HG03457 (cell line): ENCODE data around the gene PTPRT.

Source experiments
- ATAC-seq: cut with Tn5 transposase; IDR thresholded peaks from one replicate; pipeline ENCODE4 v1.9.1; 2021; ENCODE audit warnings: moderate number of reproducible peaks; ENCODE audit not compliant: unreplicated experiment

Gene PTPRT

DNA sequence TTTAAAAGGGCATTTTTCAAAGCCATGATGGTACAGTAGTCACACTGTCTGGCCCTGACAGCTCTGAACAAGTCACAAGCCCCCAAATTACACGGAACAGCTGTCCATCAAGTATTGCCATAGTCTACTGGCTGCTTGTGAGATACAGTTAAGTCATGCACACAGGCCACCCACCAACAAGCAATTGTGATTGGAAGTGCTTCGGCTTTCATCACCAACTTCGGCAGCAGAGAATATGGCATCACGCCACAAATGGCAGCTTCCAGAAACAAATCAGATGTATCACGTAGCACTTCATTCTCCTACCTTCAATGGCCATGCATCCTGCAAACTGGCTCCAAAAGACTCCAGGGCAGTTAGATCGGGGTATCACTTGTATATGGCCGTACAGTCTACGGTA lies 160.5 kb downstream of the PTPRT start:
- ATAC-seq, result no peak

DNA sequence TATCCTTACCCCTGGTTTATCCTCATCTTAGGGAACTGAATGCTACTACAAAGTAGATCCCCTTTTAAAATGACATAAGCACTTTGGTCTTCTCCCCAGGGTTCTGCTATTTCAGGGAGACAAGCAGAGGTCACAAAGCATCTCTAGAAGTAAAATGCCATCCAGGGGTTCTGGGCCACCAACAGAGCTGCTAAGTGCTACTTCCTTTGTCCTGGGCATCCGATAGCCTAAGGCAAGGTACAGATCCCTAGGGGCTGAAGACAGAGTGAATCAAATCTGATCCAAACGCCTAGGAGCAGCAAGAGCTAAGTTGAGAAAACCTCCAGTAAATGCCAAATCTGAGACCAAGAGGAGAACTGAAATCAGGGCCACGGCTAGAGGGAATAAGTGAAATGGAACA lies 161.2 kb downstream of the PTPRT start:
- no peak for ATAC-seq

DNA sequence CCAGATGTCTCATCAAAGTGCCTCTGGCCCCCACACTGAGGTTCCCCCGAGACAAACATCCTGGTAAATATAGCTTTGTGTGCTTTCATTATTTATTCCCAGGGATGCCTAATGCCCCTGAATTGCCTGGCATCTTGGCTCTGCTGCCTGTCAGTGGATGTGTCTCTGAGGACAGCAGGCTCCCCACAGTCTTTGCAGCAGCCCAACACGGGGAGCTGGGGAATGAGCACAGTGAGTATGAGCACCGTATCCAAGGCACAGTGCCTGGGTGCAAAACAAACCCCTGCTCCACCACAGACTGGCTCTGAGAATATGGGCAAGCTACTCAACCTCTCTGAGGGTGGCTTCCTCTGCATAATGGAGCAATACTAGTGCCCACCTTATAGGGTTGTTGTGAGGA lies 165.9 kb downstream of the PTPRT start:
- ATAC-seq, result no peak

DNA sequence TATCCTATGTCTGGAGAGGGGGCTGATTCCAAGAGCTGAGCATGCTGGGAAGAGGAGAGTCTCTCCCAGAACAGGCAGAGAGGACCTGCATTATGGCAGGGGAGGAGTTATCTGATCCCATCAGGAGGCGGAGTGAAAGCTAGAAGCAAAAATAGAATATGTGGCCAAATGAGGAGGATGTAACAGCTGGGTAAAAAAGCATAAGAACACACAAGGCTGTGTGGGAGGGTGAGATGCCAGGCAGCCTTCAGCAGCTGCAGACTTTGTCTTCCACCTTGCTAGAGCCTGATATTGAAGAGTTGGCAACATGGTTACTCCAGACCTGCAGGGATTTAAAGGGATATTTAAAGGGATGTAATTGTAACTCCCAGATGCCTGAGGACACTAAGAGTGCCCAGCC lies 167.1 kb downstream of the PTPRT start:
- no peak for ATAC-seq

DNA sequence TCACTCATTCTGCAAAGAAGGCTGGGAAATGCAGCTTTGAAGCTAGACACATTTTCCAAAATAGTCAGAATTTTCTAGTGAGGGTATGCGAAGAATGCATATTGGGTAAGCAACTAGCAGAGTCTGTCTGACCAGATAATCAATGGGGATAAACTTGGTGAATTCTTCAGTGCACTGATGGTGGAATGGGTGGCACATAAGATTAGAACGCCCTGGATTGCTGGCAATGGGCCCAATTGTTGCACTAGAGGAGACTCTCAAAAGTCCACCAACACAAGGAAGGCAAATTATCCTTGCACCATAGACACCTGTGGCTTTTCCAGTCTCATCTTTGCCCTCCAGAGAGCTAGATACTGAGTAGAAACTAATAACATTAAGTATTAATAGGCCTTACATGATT lies 167.6 kb downstream of the PTPRT start:
- ATAC-seq, result no peak

- ATAC-seq, result no peak
Measured at GRCh38 chr20:43017241-43018030, 172.3 kb downstream of the PTPRT start.

DNA sequence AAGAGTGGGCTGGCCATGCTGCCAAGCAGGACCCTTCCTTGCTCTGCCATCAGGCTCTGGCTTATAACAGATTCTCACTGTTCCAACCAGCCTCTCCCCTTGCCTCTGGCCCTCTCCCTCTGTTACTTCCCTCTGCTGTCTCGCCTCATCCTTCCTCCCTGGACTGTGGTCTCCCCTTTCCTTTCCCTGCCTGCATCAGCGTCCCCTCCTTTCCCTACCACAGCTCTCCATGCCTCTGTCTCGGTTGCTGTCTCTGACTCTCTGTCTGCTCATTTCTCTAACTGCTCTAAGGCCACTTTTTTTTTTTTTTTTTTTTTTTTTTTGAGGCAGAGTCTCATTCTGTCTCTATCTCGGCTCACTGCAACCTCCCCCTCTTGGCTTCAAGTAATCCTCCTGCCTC lies 173.4 kb downstream of the PTPRT start:
- ATAC-seq, result no peak

DNA sequence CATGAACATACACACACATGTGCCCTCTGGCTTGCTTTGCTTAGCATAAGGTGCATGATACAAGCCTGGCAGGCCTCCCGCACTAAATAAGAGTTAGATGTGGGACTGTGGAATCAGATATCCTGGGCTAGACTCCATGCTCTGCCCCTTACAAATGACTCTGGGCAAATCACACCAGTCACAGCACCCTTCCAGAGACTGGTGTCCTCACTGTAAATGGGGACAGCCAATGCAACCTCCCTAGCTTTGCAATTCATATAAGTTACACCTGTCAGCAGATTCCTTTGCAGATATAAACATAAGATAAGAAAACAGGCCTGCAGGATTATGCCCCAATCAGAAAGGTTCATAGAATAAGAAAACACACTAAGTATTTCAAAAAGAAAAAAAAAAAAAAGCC lies 174.1 kb downstream of the PTPRT start:
- ATAC-seq, result no peak

DNA sequence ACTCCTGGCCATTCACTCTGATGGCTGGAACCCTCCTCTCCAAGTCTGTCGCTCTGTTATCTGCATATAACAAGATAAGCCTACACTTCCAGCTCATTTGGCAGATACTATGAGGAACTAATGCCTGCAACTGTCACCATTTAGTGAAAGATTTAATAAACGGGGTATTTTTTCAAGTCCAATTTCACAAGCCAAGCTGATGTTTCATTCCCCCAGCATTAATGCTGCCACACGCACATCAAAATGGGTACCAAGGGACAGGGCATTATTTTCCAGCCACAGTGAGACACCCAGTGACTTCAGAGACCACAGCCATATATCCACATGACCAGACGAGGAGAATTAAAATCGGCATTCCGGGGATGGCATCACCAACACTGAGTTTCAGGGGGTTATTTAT lies 175.5 kb downstream of the PTPRT start:
- ATAC-seq, result no peak

- no peak for ATAC-seq
Measured at GRCh38 chr20:43011491-43011890, 178.2 kb downstream of the PTPRT start.

- no peak for ATAC-seq
Measured at GRCh38 chr20:43009532-43009931, 180.2 kb downstream of the PTPRT start.

DNA sequence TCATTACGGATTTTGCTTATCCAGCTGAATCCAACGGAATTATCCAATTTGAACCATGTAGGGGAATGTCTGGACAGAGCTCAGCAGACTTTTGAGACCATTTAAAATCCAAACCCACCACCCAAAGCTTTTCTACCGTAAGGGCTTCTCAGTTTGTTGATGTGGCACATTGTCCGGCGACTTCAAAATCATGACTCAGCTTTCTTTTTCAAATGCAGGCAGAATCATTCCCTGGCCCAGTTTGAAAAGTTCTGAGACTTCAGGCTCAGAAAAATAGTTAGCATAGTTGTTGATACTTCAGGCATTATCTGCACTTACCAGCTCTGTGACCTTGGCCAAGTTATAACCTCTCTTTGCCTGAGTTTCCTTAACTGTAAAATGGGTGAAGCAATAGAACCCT lies 182.2 kb downstream of the PTPRT start:
- no peak for ATAC-seq

GRCh38 chr20:43006651-43007375 lies 182.9 kb downstream of the PTPRT start:
- no peak for ATAC-seq

DNA sequence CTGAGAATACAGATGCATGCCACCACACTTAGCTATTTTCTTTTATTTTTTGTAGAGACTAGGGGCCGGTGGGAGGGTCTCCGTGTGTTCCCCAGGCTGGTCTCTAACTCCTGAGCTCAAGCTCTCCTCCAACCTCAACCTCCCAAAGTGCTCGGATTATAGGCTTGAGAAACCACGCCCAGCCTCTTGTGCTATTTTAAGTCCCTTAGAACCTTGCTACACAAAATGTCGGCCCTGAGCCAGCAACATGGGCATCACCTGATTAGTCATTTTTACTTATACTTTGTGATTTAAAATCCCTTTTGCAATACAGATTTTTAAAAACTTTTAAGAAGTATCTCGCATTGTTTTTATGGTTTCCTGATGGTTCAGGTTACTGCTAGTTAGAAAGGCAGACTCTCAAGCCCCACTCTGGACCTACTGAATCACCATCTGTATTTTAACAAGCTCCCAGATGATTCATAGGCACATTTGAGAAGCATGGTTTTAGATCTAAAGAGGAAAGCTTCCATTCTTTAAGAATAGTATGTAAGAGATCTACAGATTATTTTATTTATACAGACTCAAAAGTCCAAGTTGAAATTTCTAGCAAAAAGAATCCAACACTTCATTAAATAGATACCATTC lies 186.3 kb downstream of the PTPRT start:
- ATAC-seq, result no peak

- ATAC-seq, result no peak
Measured at GRCh38 chr20:42996141-42996540, 193.6 kb downstream of the PTPRT start.

GRCh38 chr20:42988319-42988718 lies 201.4 kb downstream of the PTPRT start:
- ATAC-seq, result no peak

- ATAC-seq, result no peak
Measured at GRCh38 chr20:42987376-42988114, 202.2 kb downstream of the PTPRT start.

DNA sequence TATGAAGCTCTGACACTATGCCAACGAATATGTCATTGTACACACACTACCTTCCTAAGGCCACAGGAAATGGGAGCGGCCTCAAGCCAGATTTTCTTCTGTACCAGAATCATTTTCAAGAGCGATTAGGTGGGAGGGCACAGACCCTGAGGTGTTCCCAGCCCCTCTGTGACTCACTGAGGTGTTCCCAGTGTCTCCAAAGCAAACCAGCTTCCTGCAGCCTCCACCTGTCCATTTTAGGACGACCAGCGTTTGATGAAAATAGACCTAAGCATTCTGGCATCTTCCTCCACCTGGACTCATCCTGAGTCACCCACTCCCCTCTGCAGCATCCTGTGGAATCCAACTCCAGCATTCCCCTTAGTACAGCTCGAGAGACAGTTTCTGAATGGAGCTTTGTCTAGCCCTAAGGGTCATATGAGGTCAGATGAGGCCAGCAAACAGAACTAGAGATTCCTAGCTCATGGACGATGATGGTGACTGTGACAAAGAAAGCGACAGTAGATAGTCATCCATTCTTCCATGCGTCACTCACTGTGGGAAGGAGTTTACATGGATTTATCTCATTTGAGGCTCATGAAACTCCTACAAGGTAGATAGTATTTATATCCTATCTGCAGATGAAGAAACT lies 203.4 kb downstream of the PTPRT start:
- no peak for ATAC-seq

- ATAC-seq, result no peak
Measured at GRCh38 chr20:42985628-42986027, 204.1 kb downstream of the PTPRT start.

GRCh38 chr20:42982218-42982617 lies 207.5 kb downstream of the PTPRT start:
- no peak for ATAC-seq

- no peak for ATAC-seq
Measured at GRCh38 chr20:42981253-42981652, 208.5 kb downstream of the PTPRT start.
